ENCODE data around the gene BLTP3A. TPM values are rescaled to one million over a fixed set of nuclear protein-coding genes. Genes with fewer than 3 reads are reported as not detected.

Gene BLTP3A
- total and polyA plus RNA-seq, 10 of the 15 experiments (the other 5 are each of a cell fraction or from before 2014, with no cell fraction given): 2.7 to 16.7 (median 9.9) TPM

DNA sequence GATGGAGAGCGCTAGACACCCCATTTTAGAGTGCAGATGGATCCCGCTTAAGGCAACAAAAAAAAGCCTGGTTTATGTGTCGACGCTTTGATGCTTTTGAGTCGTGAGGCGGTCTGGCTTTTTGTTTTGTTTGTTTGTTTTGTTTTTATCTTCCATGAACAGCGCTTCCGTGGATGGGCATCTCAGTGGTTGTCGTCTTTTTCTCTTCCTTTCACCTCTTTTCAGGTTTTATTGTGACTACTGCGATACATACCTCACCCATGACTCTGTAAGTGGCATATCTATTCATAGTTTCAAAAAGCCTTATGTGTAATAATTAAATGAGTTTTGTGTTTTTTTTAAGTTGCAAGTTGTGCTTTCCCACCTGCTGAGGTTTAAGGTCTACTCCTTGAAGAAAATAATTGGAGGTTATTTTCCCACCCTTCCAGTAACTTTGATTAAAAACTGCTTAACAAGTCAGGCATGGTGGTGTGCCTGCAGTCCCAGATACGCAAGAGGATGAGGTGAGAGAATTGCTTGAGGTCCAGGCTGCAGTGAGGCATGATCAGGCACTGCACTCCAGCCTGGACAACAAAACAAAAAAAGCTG lies 34.1 kb upstream of the BLTP3A start:
- in situ Hi-C loops (cut with MboI) (no loop called here), intact Hi-C loops (cut with micrococcal nuclease; ENCODE audit: unreplicated experiment) (loop anchor here (2.0 to 5.0 kb wide), 3 partner anchors 60 to 119 kb away; partner anchors contain the start of gene ILRUN)
- DNase-seq (ENCODE audit: low read depth, low spot score) (no peak), ATAC-seq (no peak), FAIRE-seq (no peak)
- BruUV-seq (replicated peaks): TSS peak; percentile 92
- peak overlapping the region; percentile 90 for H2AFZ ChIP-seq (ENCODE audit: control insufficient read depth, low read depth, low read length)
- ChIA-PET POLR2A (interaction anchor here (0.6 to 1.7 kb wide), 7 partner anchors 62 to 131 kb away, joined by 3 to 7 read pairs (median 4); partner anchors contain the start of genes ILRUN and TAF11), RAD21 (ENCODE audit: unreplicated experiment) (interaction anchor here (1.0 to 2.0 kb wide), 8 partner anchors 15 to 131 kb away, joined by 3 to 12 read pairs (median 8); partner anchors contain the start of genes ANKS1A and BLTP3A), SMC1A (ENCODE audit: uncharacterized antibody, unreplicated experiment) (interaction anchor here (0.9 to 3.2 kb wide), 11 partner anchors 27 to 297 kb away, joined by 3 to 9 read pairs (median 4); partner anchors contain the start of genes ANKS1A and TAF11), CTCF (interaction anchor here (0.6 to 2.0 kb wide), 8 partner anchors 8 to 448 kb away, joined by 3 to 8 read pairs (median 3); partner anchors contain the start of gene BLTP3A)
- peaks cover 0 to 3% of the 10 kb centered on the region in 2 experiments; a peak in 1 of 4 replicates for H3K36me3 ChIP-seq (ENCODE audit: control insufficient read depth in 2 of 2, insufficient read depth in 2 of 2, low read length in 1 of 2)
- H3K4me3 ChIP-seq: peak overlapping the region; percentile 91
- no peak for TF ChIP-seq ESRRA (IDR thresholded peaks at IDR 0.05; ENCODE audit: low read length)
- TF ChIP-seq IRF4 (IDR thresholded peaks at IDR 0.05; ENCODE audit: low read depth, low read length): no peak
- 0 out of 2 replicates have a peak, but pooled peaks have one; percentile 1 for TF ChIP-seq YY1 (IDR thresholded peaks at IDR 0.05; ENCODE audit: low read depth, low read length)
- TF ChIP-seq, protein P1, sequence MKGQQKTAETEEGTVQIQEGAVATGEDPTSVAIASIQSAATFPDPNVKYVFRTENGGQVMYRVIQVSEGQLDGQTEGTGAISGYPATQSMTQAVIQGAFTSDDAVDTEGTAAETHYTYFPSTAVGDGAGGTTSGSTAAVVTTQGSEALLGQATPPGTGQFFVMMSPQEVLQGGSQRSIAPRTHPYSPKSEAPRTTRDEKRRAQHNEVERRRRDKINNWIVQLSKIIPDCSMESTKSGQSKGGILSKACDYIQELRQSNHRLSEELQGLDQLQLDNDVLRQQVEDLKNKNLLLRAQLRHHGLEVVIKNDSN (IDR thresholded peaks at IDR 0.05; ENCODE audit: borderline replicate concordance, extremely low read length, insufficient read depth, low read depth, low read length): no peak
- TF ChIP-seq, protein P2, sequence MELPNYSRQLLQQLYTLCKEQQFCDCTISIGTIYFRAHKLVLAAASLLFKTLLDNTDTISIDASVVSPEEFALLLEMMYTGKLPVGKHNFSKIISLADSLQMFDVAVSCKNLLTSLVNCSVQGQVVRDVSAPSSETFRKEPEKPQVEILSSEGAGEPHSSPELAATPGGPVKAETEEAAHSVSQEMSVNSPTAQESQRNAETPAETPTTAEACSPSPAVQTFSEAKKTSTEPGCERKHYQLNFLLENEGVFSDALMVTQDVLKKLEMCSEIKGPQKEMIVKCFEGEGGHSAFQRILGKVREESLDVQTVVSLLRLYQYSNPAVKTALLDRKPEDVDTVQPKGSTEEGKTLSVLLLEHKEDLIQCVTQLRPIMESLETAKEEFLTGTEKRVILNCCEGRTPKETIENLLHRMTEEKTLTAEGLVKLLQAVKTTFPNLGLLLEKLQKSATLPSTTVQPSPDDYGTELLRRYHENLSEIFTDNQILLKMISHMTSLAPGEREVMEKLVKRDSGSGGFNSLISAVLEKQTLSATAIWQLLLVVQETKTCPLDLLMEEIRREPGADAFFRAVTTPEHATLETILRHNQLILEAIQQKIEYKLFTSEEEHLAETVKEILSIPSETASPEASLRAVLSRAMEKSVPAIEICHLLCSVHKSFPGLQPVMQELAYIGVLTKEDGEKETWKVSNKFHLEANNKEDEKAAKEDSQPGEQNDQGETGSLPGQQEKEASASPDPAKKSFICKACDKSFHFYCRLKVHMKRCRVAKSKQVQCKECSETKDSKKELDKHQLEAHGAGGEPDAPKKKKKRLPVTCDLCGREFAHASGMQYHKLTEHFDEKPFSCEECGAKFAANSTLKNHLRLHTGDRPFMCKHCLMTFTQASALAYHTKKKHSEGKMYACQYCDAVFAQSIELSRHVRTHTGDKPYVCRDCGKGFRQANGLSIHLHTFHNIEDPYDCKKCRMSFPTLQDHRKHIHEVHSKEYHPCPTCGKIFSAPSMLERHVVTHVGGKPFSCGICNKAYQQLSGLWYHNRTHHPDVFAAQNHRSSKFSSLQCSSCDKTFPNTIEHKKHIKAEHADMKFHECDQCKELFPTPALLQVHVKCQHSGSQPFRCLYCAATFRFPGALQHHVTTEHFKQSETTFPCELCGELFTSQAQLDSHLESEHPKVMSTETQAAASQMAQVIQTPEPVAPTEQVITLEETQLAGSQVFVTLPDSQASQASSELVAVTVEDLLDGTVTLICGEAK (IDR thresholded peaks at IDR 0.05; ENCODE audit: borderline replicate concordance): peak; percentile 69; the same call in 1 of the 2 replicates
- no peak for TF ChIP-seq ZNF207 (IDR thresholded peaks at IDR 0.05; ENCODE audit: borderline replicate concordance)
- TF ChIP-seq, protein P3, sequence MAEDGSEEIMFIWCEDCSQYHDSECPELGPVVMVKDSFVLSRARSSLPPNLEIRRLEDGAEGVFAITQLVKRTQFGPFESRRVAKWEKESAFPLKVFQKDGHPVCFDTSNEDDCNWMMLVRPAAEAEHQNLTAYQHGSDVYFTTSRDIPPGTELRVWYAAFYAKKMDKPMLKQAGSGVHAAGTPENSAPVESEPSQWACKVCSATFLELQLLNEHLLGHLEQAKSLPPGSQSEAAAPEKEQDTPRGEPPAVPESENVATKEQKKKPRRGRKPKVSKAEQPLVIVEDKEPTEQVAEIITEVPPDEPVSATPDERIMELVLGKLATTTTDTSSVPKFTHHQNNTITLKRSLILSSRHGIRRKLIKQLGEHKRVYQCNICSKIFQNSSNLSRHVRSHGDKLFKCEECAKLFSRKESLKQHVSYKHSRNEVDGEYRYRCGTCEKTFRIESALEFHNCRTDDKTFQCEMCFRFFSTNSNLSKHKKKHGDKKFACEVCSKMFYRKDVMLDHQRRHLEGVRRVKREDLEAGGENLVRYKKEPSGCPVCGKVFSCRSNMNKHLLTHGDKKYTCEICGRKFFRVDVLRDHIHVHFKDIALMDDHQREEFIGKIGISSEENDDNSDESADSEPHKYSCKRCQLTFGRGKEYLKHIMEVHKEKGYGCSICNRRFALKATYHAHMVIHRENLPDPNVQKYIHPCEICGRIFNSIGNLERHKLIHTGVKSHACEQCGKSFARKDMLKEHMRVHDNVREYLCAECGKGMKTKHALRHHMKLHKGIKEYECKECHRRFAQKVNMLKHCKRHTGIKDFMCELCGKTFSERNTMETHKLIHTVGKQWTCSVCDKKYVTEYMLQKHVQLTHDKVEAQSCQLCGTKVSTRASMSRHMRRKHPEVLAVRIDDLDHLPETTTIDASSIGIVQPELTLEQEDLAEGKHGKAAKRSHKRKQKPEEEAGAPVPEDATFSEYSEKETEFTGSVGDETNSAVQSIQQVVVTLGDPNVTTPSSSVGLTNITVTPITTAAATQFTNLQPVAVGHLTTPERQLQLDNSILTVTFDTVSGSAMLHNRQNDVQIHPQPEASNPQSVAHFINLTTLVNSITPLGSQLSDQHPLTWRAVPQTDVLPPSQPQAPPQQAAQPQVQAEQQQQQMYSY (CRISPR knock-in tag; IDR thresholded peaks at IDR 0.05): no peak
- no peak for TF ChIP-seq HDAC6 (IDR thresholded peaks at IDR 0.05; ENCODE audit: unreplicated experiment)
- TF ChIP-seq TCF12 (IDR thresholded peaks at IDR 0.05; ENCODE audit: low read depth, low read length): no peak
- TF ChIP-seq, protein P4, sequence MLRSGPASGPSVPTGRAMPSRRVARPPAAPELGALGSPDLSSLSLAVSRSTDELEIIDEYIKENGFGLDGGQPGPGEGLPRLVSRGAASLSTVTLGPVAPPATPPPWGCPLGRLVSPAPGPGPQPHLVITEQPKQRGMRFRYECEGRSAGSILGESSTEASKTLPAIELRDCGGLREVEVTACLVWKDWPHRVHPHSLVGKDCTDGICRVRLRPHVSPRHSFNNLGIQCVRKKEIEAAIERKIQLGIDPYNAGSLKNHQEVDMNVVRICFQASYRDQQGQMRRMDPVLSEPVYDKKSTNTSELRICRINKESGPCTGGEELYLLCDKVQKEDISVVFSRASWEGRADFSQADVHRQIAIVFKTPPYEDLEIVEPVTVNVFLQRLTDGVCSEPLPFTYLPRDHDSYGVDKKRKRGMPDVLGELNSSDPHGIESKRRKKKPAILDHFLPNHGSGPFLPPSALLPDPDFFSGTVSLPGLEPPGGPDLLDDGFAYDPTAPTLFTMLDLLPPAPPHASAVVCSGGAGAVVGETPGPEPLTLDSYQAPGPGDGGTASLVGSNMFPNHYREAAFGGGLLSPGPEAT (IDR thresholded peaks at IDR 0.05; ENCODE audit: low read depth): peak; percentile 31
- no peak for TF ChIP-seq KDM1A (IDR thresholded peaks at IDR 0.05; ENCODE audit: borderline replicate concordance)
- H3K79me2 ChIP-seq (ENCODE audit: control insufficient read depth, insufficient read depth, low read length): peaks cover 35% of the 10 kb centered on the region
- H3K27ac ChIP-seq (ENCODE audit: control insufficient read depth, insufficient read depth): peak overlapping the region; percentile 86
- no peaks in the 10 kb centered on the region for H4K20me1 ChIP-seq (ENCODE audit: control insufficient read depth, insufficient read depth)
- 0 out of 2 replicates have a peak, but pooled peaks cover 5% of the 10 kb centered on the region for H3K4me1 ChIP-seq (ENCODE audit: control insufficient read depth, insufficient read depth, low read length)
- H3K9ac ChIP-seq (ENCODE audit: control insufficient read depth, insufficient read depth, low read length): peak overlapping the region; percentile 93
- H3K9me3 ChIP-seq (replicated peaks; ENCODE audit: control insufficient read depth, insufficient read depth, low read length): no peaks in the 10 kb centered on the region; the same call in 2 of the 3 replicates
- WGBS (ENCODE audit: insufficient coverage, insufficient replicate concordance, low lambda C conversion rate, missing lambda C conversion rate): 10% methylated on average over 11 of the region's 11 CpGs
- H3K27me3 ChIP-seq (replicated peaks in 1 of 2; ENCODE audit: control insufficient read depth in 2 of 2, insufficient read depth in 2 of 2, low read length in 1 of 2): no peaks in the 10 kb centered on the region
- peak overlapping the region; percentile 76 for H3K4me2 ChIP-seq (ENCODE audit: control insufficient read depth, insufficient read depth)

Measured in GM12878 (cell line).